ENCODE measurements around the gene KCNAB1. TPM values are rescaled to one million over a fixed set of nuclear protein-coding genes. Genes with fewer than 3 reads are reported as not detected.

KCNAB1 gene
- total and polyA plus RNA-seq, 5 experiments from 2014 or later = 0.16 to 0.39 (median 0.17) TPM

DNA sequence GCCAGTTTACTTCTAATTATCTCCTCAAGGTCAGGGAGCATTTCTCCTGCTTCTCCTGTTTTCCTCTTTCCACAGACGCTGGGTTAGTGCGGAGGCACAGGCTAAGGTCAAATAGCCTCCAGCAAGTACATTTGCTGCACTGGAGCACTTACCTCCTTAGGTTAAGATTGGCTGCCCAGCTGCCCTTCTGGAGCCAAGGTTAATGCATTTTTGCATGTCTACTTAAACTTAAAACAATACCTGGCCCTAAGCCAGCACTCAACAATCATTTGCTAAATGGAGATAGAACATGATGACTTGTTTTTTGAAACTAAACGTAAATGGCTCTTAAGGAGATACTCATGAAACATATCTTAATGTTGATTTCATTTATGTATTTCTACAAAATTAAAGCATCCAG, 351.1 kb downstream of the KCNAB1 start:
- no peak overlapping the region for H3K4me3 Mint-ChIP-seq
- no peaks in the 10 kb centered on the region for H3K36me3 Mint-ChIP-seq
- H3K9me3 Mint-ChIP-seq = no peaks in the 10 kb centered on the region
- POLR2A ChIA-PET = interaction anchor here (1.2 kb wide), 1 partner anchor 11 kb away, joined by 3 read pairs; no protein-coding TSS in a partner anchor
- H3K27ac Mint-ChIP-seq = no peak overlapping the region
- peaks cover 3 to 14% (median 8%) of the 10 kb centered on the region in 5 donors for H3K27me3 Mint-ChIP-seq
- DNase-seq (no peak), ATAC-seq (no peak)
- H3K4me1 Mint-ChIP-seq = peaks cover 0 to 4% (median 1%) of the 10 kb centered on the region in 4 donors

GRCh38 chr3:156472150-156472549, 351.8 kb downstream of the KCNAB1 start:
- ATAC-seq (peak in 1 of 2 donors; percentile 41), DNase-seq (peak in 1 of 10 donors; percentile 5)
- H3K9me3 Mint-ChIP-seq = no peaks in the 10 kb centered on the region
- peaks cover 3 to 14% (median 8%) of the 10 kb centered on the region in 5 donors for H3K27me3 Mint-ChIP-seq
- H3K27ac Mint-ChIP-seq = peak overlapping the region in 2 of 10 donors; percentile 34 to 75
- H3K4me1 Mint-ChIP-seq = peaks cover 0 to 4% (median 1%) of the 10 kb centered on the region in 4 donors
- no peak overlapping the region for H3K4me3 Mint-ChIP-seq
- POLR2A ChIA-PET = no interaction called here
- H3K36me3 Mint-ChIP-seq = no peaks in the 10 kb centered on the region

- no peak overlapping the region for H3K4me3 Mint-ChIP-seq
Measured at GRCh38 chr3:156472684-156473083, 352.3 kb downstream of the KCNAB1 start.

GRCh38 chr3:156473341-156473740, 353.0 kb downstream of the KCNAB1 start:
- peaks cover 0 to 17% (median 8%) of the 10 kb centered on the region in 5 donors for H3K27me3 Mint-ChIP-seq
- peaks cover 0 to 4% (median 1%) of the 10 kb centered on the region in 4 donors for H3K4me1 Mint-ChIP-seq
- ATAC-seq (no peak), DNase-seq (no peak)
- H3K4me3 Mint-ChIP-seq = no peak overlapping the region
- POLR2A ChIA-PET = no interaction called here
- H3K36me3 Mint-ChIP-seq = no peaks in the 10 kb centered on the region
- H3K9me3 Mint-ChIP-seq = no peaks in the 10 kb centered on the region
- H3K27ac Mint-ChIP-seq = no peak overlapping the region

More at GRCh38 chr3:156472684-156473083, 352.3 kb downstream of the KCNAB1 start:
- POLR2A ChIA-PET = no interaction called here
- no peaks in the 10 kb centered on the region for H3K9me3 Mint-ChIP-seq
- DNase-seq (no peak), ATAC-seq (no peak)
- H3K36me3 Mint-ChIP-seq = no peaks in the 10 kb centered on the region
- H3K27ac Mint-ChIP-seq = no peak overlapping the region
- peaks cover 0 to 16% (median 8%) of the 10 kb centered on the region in 5 donors for H3K27me3 Mint-ChIP-seq
- peaks cover 0 to 4% (median 1%) of the 10 kb centered on the region in 4 donors for H3K4me1 Mint-ChIP-seq

DNA sequence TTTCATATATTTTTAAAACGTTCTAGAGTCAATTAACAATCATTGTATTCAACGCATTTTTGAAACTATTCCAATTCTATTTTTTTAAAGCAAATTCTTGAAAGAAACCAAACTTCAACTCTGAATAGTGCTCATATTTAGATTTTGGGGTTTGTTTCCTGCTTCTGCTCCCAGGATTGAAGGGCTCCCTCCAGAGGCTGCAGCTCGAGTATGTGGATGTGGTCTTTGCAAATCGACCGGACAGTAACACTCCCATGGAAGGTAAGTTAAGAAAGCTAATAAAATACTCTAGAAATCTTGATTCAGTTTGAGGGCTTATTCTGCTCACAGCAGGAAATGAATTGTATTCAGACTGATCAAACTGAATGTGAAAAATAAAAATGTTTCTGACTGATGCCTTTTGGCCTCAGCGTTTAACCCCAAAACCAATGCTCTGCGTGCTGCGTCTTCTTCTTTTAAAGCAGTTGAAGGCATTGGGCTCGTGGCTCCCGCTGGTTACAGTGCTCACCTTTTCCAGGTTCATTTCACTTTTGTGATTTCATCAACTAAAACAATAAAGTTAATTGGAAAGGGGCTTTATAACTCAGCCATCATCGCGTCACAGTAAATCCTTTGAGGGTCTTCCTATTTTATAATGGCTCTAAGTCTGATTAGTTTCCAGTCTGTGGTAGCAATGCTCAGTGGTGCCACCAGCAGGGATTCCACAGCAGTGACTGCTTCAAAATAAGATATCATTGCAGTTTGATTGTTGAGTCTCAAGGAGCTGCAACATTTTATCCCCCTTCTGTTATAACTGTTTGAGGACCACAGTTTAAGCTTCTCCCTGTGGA, 354.4 kb downstream of the KCNAB1 start:
- Mint-ChIP-seq H3K4me1 (peaks cover 0 to 4% (median 1%) of the 10 kb centered on the region in 4 donors), H3K4me3 (peak overlapping the region in 4 of 10 donors; percentile 12 to 49 (median 34)), H3K9me3 (no peaks in the 10 kb centered on the region), H3K27me3 (peaks cover 3 to 17% (median 8%) of the 10 kb centered on the region in 5 donors), H3K27ac (peak overlapping the region in 2 of 10 donors; percentile 17 to 33), H3K36me3 (no peaks in the 10 kb centered on the region)
- ATAC-seq = peak in 1 of 2 donors; percentile 80
- DNase-seq = peak in 2 of 10 donors; percentile 12 to 16
- POLR2A ChIA-PET = no interaction called here

DNA sequence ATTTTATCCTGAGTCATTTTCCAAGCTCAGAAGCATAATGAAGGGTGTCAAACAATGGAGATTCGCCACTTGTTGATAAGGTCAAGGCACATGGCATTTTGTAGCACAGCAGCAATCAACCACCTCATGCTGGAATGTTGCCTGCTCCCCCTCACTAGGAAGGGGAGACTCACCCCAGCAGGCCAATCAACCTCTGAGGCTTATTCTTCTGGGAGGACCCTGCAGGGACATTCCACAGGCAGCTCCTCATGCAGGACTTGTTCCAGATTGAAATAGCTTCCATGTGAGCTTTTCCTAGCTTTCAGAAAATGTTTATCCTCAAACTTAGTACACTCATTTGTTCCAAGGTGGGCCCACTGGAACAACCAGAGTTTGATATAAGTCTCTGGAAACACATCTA, 356.9 kb downstream of the KCNAB1 start:
- no peak overlapping the region for H3K4me3 Mint-ChIP-seq
- peaks cover 0 to 14% (median 3%) of the 10 kb centered on the region in 5 donors for H3K27me3 Mint-ChIP-seq

DNA sequence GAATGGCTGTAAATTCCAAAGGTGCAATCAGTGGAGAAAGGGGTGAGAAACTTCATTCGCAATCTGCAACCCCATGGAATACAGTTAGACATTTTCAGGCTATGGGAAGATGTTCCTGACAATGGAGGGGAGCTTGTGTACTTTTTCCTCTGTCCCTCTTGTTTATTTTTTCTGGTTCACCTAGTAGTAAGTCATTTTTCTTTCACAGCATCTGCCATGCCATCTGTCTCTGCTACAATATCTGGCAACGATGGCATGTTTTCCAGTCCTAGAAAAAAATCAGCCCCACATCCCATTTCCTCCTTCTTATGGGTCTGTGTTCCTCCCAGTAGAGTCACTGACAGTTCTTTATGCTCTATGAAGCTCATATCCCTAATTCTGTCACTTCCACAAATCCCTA, 358.5 kb downstream of the KCNAB1 start:
- ATAC-seq = no peak
- Mint-ChIP-seq H3K4me3 (no peak overlapping the region), H3K9me3 (no peaks in the 10 kb centered on the region), H3K4me1 (peaks cover 14 to 27% (median 24%) of the 10 kb centered on the region in 4 donors), H3K27ac (no peak overlapping the region), H3K27me3 (peaks cover 0 to 10% (median 3%) of the 10 kb centered on the region in 5 donors), H3K36me3 (no peaks in the 10 kb centered on the region)
- POLR2A ChIA-PET = no interaction called here
- DNase-seq = no peak

More for the DNA sequence above, 356.9 kb downstream of the KCNAB1 start:
- H3K36me3 Mint-ChIP-seq = no peaks in the 10 kb centered on the region
- H3K9me3 Mint-ChIP-seq = no peaks in the 10 kb centered on the region
- ATAC-seq (no peak), DNase-seq (no peak)
- POLR2A ChIA-PET = no interaction called here
- H3K27ac Mint-ChIP-seq = no peak overlapping the region
- peaks cover 6 to 12% (median 9%) of the 10 kb centered on the region in 4 donors for H3K4me1 Mint-ChIP-seq

- peaks cover 16 to 34% (median 32%) of the 10 kb centered on the region in 4 donors for H3K4me1 Mint-ChIP-seq
- H3K27ac Mint-ChIP-seq = no peak overlapping the region
- DNase-seq (no peak), ATAC-seq (no peak)
- POLR2A ChIA-PET = no interaction called here
- no peaks in the 10 kb centered on the region for H3K36me3 Mint-ChIP-seq
- H3K9me3 Mint-ChIP-seq = no peaks in the 10 kb centered on the region
- H3K27me3 Mint-ChIP-seq = peaks cover 0 to 10% (median under 1%) of the 10 kb centered on the region in 5 donors
- no peak overlapping the region for H3K4me3 Mint-ChIP-seq
Measured at GRCh38 chr3:156479604-156480003, 359.2 kb downstream of the KCNAB1 start.

DNA sequence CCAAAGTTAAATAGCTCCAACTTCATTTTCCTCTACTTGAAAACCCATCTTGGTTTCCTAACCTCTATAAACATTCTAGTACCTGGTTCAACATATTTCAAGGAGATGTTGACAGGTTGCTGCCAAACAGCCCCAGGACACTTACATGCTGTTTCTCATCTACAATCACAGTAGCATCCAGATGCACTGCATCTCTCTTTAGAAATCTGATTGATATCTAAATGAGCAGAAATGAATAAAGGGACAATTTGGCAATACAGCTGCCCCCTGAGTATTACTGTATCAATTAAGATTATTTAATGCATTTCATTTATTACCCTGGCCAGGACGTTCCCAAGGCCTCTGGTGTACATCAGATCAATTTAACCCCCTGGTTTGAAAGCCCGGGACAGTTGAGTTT, 360.6 kb downstream of the KCNAB1 start:
- Mint-ChIP-seq H3K9me3 (no peaks in the 10 kb centered on the region), H3K27ac (peak overlapping the region in 1 of 10 donors; percentile 27), H3K36me3 (no peaks in the 10 kb centered on the region), H3K27me3 (peaks cover 0 to 5% (median 0%) of the 10 kb centered on the region in 5 donors), H3K4me1 (peaks cover 13 to 40% (median 39%) of the 10 kb centered on the region in 4 donors), H3K4me3 (no peak overlapping the region)
- DNase-seq (no peak), ATAC-seq (no peak)
- POLR2A ChIA-PET = interaction anchor here (0.6 to 1.1 kb wide), 3 partner anchors 106 to 680 kb away, joined by 3 to 4 read pairs (median 4); no protein-coding TSS in a partner anchor

- Mint-ChIP-seq H3K4me1 (peaks cover 13 to 43% (median 39%) of the 10 kb centered on the region in 4 donors), H3K9me3 (no peaks in the 10 kb centered on the region), H3K27ac (peak overlapping the region; percentile 50 to 97 (median 80)), H3K4me3 (peak overlapping the region in 7 of 10 donors; percentile 9 to 70 (median 63)), H3K36me3 (no peaks in the 10 kb centered on the region), H3K27me3 (peaks cover 0 to 4% (median 0%) of the 10 kb centered on the region in 5 donors)
- ATAC-seq = no peak
- DNase-seq = peak in 1 of 10 donors; percentile 1
- POLR2A ChIA-PET = interaction anchor here (1.0 to 2.6 kb wide), 4 partner anchors 42 to 654 kb away, joined by 3 to 9 read pairs (median 4); partner anchors contain the start of gene SSR3
Measured at GRCh38 chr3:156483002-156483401, 362.6 kb downstream of the KCNAB1 start.

- H3K9me3 Mint-ChIP-seq = no peaks in the 10 kb centered on the region
- H3K4me1 Mint-ChIP-seq = peaks cover 13 to 43% (median 39%) of the 10 kb centered on the region in 4 donors
- POLR2A ChIA-PET = interaction anchor here (1.0 to 2.6 kb wide), 6 partner anchors 25 to 676 kb away, joined by 3 to 9 read pairs (median 4); partner anchors contain the start of genes CCNL1 and SSR3
- H3K27me3 Mint-ChIP-seq = peaks cover 0 to 4% (median 0%) of the 10 kb centered on the region in 5 donors
- H3K4me3 Mint-ChIP-seq = peak overlapping the region; percentile 35 to 84 (median 60)
- DNase-seq = peak in 3 of 10 donors; percentile 29 to 42 (median 42)
- ATAC-seq = peak; percentile 69
- no peaks in the 10 kb centered on the region for H3K36me3 Mint-ChIP-seq
- H3K27ac Mint-ChIP-seq = peak overlapping the region; percentile 30 to 89 (median 80)
Measured at GRCh38 chr3:156483426-156483825, 363.0 kb downstream of the KCNAB1 start.

GRCh38 chr3:156483961-156484787, 363.8 kb downstream of the KCNAB1 start:
- POLR2A ChIA-PET = interaction anchor here (1.0 to 2.6 kb wide), 7 partner anchors 25 to 676 kb away, joined by 3 to 9 read pairs (median 4); partner anchors contain the start of genes CCNL1 and SSR3
- peak overlapping the region; percentile 30 to 89 (median 80) for H3K27ac Mint-ChIP-seq
- no peaks in the 10 kb centered on the region for H3K36me3 Mint-ChIP-seq
- H3K4me3 Mint-ChIP-seq = peak overlapping the region; percentile 35 to 84 (median 60)
- DNase-seq (peak in 8 of 10 donors; percentile 13 to 67 (median 44)), ATAC-seq (peak; percentile 92 to 93)
- no peaks in the 10 kb centered on the region for H3K9me3 Mint-ChIP-seq
- peaks cover 13 to 43% (median 39%) of the 10 kb centered on the region in 4 donors for H3K4me1 Mint-ChIP-seq
- H3K27me3 Mint-ChIP-seq = peaks cover 0 to 1% (median 0%) of the 10 kb centered on the region in 5 donors
